Measurements from ENCODE around the gene MSN.

MSN gene

DNA sequence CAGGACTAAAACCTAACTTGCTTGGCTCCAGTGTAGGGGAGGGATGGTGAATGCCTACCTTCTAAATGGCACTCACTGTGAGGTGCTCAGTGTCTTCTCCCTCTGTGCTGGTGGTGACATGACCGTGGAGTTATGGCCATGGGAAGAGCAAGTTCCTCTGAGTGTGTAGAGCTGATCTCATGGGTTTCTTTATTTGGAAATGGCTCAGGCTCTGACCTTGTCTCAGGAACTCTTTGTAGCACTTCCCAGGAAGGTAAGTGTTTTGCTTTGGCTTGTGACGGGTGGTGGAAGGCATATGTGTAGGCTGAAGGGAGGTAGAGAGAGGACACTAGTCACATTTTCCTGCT lies 6.4 kb downstream of the MSN start:
- DNase-seq (ENCODE audit: low read depth in 2 of 2, low spot score in 1 of 2), result no peak

DNA sequence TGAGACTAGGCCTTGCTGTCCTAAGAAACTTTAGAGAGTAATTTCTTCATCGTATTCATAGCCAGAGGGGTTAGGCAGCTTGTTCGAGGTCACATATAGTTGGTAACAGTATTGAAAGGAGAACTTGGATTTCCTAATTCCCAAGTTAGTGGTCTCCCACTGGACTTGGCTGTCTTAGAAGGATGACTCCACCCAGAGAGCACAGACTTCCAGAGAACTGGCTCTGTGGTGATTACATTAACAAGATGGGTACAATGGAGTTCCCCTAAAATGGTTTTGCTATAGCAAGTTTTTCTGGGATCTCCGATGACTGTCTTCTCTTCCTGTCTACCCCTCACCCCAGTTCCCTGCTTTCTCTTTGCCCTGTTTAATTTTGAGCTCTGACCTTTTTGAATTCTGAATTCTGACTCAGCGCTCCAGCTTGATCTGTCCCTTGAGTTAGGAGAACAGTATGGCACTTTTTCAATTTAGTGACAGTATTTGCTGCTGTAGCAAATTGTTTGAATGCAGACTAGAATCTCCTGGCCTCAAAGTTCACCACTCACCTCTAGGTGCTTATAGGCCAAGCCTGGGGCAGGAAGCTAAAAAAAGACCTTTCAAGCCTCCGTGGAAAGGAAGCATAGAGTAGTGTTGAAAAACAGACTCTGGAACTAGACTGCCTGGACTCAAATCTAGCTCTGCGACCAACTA lies 6.9 kb downstream of the MSN start:
- DNase-seq (ENCODE audit: low read depth in 2 of 2, low spot score in 1 of 2), result no peak

DNA sequence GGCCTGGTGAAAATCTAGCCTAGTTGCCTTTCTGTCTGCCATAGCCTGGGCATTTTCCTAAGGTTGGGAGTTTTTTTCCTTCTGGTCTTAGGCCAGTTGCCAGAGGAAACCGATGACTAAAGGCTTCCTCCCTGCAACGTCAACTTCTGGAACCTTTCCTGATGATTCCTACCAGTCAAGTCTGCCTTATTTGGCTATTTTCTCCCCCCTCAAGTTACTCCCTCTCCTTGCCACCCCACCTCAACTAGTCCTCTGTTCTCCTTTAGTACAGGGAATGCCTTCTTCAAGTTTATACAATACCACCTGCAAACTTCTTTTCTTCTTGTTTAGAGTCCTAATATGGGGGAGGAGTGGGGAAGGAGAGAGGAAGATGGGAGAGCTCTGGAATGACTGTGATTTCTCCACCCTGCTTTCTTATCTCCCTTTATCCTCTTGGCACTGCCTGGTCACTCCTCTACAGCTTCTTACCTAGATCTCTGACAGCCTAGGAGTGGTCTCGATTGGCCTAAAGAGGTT lies 10.6 kb downstream of the MSN start:
- no peak for DNase-seq (ENCODE audit: low read depth in 2 of 2, low spot score in 1 of 2)

DNA sequence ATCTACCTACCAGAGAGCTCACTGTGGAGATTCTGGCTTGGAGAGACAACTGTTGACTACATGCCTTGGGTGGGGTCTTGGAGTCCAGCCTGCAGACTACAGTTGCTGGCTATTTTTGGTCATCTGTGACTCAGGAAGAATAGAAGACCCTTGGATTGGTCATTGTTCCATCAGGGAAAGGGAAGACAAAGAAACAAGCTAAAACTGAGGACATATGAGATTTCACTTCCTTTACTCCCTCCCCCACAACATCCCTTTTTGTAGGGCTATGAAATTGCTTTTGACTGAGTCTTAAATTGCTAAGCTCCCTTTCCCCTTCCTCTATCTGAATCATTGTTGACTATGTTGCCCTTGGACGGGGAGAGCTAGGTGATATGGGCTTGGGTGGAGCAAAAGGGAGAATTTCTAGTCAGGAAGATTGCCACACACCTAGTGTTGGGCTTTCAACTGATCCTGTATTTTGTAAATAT lies 11.7 kb downstream of the MSN start:
- DNase-seq (ENCODE audit: low read depth in 2 of 2, low spot score in 1 of 2), result no peak

DNA sequence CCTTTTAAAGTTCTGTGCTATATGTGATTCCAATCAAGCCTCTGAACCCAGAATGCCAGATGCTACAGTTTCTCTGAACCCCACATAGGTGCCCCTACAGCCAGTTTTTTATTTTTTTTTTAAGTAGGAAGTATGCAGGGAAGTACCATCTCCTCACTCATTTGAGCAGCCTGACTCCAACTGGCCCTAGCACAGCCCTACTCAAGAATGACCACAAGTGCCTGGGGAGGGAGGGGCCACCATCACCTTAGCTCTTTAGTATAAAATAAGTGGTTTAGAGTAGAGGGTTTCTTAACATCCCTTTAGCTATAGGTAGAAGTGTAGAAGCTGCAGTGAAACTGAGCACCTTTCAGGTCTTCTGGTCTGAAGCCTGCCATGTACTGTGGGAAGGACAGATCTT lies 14.4 kb downstream of the MSN start:
- no peak for DNase-seq (ENCODE audit: low read depth in 2 of 2, low spot score in 1 of 2)

DNA sequence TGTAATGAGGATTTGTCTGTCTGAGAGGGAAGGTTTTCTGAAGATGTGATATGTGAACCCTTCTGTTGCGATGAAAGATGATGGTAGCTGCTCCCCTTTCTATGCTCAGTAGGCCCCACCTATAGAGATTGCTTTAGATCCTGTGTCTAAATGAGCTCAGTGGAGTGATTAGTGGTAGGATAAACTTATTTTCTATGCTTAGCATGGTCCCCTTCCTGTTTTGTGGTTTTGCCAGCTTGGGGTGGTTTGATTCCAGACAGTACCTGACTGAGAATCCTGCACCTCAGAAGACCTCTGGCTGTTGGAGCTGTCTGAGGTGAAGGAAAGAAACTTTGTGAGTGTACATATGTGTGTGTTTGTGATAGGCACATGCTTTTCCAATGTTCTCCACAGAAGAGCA lies 17.7 kb downstream of the MSN start:
- no peak for DNase-seq (ENCODE audit: low read depth in 2 of 2, low spot score in 1 of 2)

DNA sequence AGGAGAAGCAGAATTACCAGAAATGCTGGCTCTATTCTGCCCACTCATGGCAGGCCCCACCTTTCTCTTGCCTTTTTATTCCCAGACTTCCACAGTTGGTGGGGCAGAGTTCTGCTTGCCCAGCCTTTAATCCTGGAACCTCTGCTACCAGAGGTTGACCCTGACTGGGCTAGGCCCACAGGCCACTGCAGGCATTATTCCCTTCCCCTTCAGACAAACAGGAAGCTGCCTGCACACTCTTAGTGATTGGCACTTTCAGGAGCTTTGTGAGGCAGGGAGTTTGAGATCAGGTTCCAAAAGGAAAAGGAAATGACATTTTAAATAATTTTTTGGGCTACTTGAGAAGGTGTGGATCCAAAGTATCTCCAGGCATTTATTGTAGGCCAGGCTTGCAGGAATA lies 18.8 kb downstream of the MSN start:
- DNase-seq (ENCODE audit: low read depth in 2 of 2, low spot score in 1 of 2), result no peak

DNA sequence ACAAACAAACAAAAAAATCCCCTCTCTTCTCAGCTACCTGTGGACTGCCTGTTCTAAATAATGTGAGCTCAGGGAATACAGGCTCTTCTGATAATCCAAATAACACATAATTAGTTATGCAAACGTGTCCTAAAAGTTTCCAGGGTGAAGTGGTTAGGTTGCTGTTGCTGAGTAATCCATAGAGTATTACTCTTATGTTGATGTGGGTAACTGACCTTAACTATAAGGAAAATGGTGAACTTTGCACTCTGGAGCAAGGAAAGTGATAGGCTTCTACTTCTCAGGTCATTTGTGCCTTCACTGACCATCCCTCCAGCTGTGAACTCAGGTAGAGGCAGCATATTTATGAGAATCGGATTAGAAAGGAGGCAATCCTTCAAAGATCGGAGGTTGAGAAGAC lies 19.9 kb downstream of the MSN start:
- DNase-seq (ENCODE audit: low read depth in 2 of 2, low spot score in 1 of 2), result no peak

DNA sequence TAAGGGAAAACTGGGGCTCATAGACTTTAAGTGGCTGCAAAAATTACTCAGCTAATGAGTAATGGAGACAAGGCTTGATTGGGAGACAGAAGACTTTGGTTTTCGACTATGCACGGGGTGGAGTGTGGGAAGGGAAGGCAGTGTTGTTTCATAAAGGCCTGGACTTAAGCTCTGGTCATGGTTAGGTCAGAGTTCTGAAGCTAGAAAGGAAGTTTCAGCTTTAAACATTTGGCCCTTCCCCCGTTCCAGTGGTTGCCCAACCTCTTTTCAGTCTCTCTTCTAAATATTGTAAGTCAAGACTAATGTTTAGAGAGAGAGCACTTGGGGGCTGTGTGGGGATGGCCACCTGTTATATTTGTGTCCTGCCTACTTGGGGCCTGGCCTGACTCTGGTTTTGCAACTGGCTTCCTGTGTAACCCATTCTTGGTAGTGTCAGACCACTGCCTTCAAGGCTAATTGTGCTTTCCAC lies 21.0 kb downstream of the MSN start:
- no peak for DNase-seq (ENCODE audit: low read depth in 2 of 2, low spot score in 1 of 2)

DNA sequence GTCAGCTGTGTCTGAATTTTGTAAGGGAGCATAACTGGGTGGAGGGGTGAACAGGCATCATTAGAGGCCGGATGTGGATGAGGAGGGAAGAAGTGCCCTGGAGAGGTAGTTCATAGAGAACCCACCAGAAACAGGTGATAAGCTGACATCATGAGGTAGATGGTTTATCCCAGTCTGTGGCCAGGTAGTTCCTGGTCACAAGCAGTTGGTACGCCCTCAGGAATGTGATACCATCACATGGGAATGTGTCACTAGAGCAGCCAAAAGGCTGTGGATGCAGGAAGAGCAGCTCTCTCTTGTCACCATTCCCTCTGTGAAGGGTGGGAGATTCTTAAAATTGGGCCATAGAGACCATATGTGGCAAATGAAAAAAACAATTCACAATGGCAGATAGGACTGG lies 21.9 kb downstream of the MSN start:
- no peak for DNase-seq (ENCODE audit: low read depth in 2 of 2, low spot score in 1 of 2)

DNA sequence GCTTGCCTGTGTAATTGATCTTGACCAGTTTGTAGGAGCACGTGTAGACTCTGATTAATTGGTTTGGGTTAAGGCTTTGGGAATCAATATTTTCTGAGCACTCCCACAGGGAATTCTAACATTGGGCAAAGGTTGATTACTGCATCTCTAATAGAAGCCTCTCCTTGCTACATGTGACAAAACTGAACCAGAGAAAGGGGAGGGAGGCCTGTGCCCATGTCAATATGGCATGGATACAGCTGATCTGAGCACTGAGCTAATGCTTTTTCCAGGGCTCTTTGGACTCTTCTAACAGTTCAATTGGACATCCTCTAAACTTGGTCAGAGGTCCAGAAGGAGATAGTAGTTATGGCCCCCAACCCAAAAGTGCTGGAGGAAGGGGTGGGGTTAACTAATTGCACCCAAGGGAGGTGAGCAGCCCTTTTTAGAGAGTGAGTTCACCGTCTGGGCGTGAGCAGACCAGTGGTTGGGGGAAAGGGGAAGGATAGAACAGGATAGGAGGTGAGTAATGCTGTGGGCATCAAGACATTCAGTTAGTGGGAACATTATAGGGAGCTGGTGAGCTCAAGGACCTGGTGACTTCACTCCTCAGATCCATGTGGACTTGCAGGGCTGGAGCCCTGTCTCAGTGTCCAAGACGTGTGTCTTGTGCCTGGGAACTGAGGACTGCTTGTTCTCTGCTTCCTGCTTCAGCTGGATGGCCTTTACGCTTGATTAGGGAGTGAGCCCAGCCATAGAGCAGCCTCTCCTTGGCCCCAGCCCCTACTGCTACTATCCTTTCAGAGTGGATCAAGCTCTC lies 22.8 kb downstream of the MSN start:
- DNase-seq (ENCODE audit: low read depth in 2 of 2, low spot score in 1 of 2), result no peak

DNA sequence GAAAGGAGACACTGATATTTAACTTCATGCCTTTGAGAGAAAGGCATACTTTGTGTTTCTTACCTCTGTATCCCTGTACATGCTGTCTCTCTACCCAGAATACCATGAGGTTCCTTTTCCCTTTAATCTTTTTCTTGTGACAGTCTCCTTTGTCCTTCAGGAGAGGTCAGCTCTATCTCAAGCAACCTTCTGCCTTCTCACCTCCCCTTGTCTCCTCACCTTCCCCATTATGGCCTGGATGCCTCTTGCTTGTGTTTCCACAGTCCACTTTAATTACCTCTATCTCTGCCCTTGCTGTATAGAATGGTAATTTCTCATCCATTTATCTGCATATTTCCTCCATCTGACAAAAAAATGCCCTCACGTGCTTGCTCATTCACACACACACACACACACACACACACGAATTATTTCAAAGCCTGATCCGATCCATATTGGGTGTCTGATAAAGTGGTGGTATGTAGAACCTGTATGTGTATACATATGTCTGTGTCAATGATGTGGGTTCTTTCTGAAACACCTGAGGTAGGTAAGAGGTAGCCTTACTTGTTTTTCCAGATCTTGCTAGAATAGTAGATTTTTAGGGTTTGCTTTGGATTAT lies 28.5 kb downstream of the MSN start:
- DNase-seq (ENCODE audit: low read depth in 2 of 2, low spot score in 1 of 2), result no peak

DNA sequence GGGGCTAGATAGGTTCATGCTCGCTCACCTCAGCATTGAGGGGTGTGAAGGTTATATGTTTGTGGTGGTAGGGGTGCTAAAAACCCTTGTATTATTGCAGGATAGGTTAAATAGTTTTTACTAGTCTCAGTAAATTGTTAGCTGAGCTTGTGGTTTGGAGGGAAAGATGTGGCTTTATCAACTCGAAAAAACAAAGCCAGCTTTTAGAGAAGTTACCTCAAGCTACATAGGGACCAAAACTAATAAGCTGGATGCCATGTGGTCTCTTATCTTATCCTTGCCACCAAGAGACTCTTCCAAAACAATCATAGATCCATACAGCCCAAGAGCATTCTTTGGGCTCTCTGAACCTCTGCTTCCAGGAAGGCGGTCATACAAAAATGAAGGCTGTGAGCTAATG lies 29.2 kb downstream of the MSN start:
- DNase-seq (ENCODE audit: low read depth in 2 of 2, low spot score in 1 of 2), result no peak

DNA sequence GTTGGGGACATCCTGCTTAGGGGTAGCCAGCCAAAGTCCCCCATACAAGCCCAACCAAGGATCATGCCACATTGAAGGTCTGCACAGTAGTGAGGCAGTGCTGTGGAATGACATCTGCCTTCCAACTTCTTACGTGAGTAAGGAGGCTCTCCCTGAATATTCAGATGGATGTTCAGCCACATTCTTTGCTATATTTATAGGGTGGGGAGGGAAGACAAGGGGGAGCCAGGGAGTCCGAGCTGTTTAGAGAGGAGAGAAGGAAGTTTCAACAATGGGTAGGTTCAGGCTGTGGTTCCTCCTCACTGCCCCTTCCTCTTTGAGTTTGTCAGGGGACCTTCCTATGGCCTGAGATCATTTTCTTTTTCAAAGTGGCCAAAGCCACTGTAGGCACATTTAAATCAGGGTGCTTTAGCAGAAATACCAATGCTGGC lies 29.8 kb downstream of the MSN start:
- no peak for DNase-seq (ENCODE audit: low read depth in 2 of 2, low spot score in 1 of 2)

DNA sequence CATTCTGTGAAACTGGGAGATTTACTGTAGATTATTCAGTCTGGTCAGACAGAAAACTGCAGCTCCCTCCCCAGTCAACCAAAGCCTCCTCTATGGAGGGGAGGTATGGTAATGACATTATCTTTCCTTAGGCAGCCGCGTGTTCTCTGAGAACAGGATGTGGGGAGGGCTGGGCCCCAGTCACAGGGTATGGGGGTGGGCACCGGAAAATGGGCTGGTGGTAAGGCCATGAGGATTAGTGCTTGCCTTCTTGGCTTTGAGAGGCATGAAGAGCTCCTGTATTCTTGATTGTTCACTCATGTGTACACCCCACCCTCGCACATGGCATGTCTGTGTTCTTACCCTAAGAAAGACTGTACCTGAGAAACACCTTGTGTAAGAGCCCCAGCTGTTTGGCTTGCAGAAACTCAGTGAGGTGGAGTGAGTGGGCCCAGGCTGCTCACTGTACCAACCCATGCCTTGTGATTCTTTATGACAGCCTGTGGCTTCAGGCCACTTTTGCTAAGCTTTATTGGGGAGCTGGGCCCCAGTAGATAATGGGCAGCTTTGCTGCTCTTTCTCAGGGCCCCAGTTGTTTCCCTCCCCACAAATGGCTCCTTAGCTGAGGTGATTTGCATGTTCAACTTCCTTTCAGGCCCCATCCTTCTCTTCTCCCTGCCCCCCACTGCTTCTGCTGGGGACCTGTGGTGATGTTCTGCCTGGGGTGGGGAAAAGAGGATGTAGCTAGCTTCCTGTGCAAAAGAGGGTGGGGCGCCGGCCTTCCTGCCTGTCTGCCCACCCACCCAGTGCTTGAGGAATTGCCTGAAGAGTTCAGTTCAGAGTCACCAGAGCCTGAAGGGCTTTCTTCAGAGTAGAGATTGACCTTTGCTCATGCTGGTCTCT lies 30.7 kb downstream of the MSN start:
- DNase-seq (ENCODE audit: low read depth in 2 of 2, low spot score in 1 of 2), result peak; percentile 39 to 45

DNA sequence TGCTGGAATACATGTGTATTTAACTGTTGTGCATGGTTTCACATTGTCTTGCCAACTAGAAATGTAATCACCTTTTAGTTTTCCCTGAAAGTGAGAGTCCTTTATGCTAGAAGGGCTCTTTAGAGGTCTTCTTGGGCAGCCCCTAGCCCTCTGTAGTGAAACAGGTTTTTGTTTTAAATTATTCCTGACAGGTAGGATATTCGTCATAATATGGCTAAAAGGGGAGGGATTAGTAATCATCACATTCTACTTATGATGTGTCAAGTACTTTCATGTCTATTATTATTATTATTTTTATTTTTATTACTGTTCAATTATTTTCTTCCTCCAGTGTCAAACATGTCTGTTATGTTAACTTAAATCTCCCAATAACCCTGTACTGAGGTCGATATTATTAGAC lies 35.5 kb downstream of the MSN start:
- no peak for DNase-seq (ENCODE audit: low read depth in 2 of 2, low spot score in 1 of 2)

DNA sequence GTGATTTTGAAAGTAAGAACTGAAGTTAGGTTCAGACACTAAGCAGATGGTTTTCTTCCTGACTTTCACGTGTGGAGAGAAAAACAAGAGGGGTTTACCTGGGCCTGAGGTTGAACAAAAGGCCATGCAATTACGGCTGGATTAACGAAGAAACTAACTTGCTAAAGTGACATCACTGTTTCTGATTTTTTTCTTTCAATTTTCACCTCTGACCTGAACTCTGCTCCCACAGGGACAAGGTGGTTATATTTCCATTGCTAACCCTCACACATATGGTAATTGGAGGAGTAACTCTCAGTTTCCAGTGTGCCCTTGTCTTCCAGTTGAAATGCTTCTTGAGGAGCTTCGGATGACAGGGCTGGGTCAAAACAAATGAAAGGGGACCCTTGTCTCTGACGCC lies 38.0 kb downstream of the MSN start:
- DNase-seq (ENCODE audit: low read depth in 2 of 2, low spot score in 1 of 2), result no peak

DNA sequence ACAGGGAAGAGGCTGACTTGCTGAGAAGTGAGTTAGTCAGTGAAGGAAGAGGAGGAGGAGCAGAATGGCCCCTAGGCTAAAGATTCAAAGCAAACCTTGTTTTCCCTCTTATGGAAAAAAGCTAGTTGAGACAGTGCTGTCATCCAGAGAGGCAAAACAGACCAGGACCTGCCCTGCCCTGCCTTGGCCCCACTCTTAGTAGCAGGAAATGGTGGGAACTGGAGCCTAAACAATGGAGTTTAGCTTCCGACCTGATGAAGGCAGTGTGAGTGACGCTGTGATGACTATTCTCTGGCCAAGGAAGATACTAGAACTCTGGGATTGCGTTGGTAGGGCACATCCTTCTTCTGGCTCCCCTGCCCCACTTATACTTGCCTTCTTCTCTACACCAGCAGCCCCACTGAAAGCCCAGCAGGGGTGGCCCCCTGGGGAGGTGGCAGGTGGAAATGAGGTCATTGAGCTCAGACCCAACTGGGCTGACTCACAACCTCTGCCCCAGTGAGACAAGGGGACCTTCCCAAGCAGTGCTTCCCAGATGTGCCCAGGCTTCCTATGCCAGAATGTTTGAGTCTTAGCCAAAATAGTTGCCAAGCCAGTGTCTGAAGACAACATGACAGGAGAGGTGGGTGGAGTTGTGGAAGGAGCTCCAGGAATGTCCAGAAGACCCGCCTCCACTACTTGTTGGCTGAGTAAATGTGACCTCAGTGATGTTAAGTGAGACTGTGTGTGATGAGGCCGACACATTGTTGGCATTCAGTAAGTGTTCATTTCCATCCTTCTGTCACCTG lies 38.8 kb downstream of the MSN start:
- DNase-seq (ENCODE audit: low read depth in 2 of 2, low spot score in 1 of 2), result no peak

DNA sequence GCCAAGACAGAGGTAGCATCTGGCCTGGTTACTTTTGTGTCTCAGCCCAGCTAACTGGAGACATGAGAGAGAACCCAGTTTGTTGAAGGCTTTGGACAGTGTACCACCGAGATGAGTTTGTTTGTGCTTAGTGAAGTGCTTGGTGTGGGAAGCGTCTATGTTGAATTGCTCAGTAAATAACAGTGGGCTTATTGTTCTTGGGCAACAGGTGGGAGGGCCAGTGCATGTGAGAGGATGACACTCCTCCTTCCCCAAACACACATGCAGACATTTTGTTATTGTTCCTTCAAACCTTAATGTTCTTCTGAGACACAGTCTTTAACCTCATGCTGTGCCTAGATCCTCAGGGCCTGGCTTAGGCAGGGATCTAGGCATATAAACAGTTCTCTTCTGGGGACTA lies 39.7 kb downstream of the MSN start:
- no peak for DNase-seq (ENCODE audit: low read depth in 2 of 2, low spot score in 1 of 2)
